ENCODE data around the gene ZC3HAV1.
A peak's percentile ranks its signal among the peaks of the same experiment; 100 is the strongest.
"Not testable (repeated sequence)": the region's sequence is repeated elsewhere in the genome, so short reads cannot be mapped to it uniquely, and the experiment has no call there.

Gene ZC3HAV1

DNA sequence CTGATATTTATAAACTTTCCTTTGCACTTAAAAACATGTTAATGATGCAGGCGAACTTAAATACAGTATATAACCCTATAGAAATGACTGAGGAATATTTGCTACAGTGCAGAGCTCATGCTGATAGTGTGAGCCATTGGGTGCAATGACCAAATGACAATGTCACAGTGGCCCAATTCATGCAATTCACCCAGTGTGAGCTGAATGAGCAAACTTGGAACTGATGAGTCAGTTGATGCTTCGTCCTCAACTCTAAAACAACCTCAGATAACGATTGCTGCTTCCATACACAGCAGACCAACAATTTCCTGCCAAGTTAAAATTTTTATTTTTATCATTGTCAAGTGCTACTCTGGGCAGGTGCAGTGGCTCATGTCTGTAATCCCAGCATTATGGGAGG is 61.5 kb downstream of the ZC3HAV1 start:
- DNase-seq: no peak

DNA sequence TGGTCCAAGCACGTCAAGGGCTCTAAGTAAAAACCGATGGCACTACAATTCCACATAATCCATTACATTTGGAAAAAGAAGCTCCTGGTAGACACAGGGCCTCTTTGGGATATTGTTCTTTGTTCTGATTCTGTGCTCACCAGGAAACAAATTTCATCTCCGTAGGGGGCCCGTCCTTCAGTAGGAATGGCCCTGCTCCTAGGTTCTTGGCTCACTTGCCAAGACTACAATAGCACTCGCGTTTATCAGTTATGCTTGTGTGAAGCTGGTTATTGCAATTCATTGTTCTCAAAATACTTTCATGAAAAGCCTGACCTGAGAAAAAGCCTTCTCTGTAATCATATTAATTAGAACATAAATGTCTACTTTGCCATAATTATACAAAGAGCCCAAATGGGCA is 63.4 kb downstream of the ZC3HAV1 start:
- DNase-seq: no peak

DNA sequence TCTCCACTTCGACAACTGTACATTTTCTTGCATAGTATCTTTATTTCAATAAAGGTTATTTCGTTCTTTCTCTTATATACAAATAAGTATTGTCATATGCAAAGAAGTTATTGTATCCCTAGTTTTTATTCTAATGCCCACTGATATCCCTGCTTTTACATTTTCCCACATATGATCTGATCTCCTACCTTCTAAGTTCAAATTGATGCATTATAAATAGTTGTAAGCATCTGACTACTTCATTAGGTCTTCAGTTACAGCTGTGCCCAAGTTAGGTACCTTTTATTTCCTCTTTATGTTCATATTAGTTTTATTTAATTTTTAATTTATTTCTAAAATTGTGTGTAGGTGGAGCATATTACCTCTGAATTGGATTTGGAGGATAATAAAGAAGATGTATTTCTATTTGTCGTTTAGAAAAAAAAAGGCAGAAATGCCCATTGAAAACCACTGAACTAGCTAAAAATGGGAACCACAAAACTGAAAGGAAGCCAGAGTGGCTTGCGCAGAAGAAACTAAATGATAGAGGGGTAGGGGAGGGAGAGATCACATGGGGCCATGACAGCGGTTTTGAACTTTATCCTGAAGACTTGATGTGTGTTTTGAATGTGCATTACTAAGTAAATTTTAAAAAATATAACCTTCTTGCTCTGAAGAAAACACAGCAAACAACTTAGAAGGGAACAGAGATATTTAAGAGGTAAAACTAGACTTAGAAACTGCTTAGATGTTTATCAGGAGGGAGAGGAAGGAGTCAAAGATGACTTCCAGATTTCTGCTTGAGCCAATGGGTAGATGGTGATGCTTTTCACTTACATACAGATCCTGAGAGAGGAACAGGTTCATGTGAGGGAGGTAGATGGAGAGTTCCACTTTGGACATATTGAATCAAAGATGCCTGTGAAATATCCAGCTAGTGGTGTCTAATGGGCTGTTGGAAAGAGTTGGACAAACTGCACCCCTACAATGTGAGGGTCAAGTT is 64.4 kb downstream of the ZC3HAV1 start:
- no peak for DNase-seq

DNA sequence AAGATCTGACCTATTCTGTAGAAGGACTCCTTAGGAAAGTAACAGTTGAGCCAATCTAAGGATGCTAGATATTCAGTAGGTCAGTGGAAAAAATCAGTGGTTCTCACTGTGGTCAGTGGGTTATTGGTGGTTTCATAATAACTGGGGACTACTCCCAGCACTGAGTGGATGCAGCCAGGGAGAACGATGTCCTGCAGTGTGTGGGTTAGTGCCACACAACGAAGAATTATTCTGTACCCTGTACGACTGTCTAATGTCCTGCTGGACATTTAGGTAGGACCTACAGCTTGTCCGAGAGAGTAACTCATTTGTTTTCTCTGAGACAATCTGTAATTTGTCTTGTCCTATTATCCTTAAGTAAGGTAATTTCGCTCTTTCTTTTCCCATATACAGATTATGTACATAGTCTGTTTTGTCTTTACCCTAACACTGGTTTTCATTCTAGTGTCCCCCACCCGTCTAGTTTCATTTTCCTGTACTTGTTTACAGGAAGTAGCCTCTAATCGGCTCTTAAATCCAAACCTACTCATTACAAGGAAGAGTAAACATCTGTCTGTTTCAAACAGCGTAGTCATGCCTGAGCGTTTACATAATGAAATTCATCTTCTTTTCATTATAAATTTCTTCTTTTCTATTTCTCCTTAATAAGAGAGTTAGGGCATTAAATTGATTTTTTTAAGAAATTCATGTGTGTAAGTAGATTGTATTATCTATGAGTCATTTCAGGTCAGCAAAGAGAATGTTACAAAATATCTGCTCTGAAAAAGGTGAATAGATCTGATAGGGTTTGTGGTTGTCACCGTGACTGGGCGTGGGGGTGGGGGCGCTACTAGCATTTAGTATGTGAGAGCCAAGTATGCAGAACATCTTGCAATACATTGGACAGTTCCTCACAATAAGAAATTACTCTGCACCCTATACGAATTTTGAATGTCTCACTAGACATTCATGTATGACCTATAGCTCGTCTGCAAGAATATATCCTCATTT is 65.4 kb downstream of the ZC3HAV1 start:
- peak; percentile 58 for DNase-seq

DNA sequence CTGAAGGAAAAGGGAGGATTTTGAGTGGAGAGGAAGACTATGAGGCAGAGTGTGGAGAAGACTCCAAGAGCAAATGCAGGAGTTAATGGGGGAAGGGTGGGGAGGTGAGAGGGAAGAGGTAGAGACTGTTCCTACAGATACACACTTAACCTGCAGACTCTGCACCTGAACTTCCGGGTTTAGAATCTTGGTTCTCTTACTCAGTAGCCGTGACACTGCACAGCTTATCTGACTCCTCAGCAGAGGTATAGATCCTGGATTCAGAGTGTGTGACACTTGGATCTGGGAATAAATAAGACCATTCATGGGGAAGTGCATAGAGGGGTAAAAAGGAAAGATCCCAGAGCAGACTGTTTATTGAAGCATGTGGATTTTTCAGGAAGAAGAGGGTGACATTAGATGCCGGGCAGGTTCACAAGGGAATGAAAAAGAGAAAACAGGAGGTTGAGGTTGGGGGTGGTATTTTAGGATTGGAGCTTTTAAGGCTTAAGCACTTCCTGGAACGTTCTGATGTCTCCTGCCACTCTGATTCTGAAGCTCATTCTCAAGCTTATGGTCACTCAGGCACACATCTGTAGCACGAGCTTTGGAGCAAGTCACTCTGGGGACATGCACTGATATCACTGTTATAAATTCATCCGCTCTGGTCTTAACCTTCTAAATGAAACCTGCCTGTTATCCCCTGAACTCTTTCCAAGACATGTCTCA is 68.0 kb downstream of the ZC3HAV1 start:
- no peak for DNase-seq

DNA sequence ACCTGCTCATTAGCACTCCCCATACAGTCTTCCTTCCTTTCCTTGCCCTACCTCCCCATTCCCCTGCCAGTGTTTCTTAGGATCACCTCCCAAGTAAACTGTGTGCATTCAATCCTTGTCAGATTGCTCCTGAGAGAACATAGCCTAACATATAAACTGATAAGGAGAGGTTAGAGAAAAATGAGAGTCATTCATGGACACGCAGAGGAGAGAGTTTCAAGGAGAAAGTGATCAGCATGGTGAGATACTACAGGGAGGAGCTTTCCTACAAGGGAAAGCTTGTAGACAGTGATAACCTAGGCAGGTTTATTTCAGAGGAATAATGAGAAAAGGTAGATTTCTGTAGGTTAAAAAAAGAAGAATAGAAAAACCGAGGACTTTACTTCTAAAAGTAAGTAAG is 70.8 kb downstream of the ZC3HAV1 start:
- DNase-seq: no peak

DNA sequence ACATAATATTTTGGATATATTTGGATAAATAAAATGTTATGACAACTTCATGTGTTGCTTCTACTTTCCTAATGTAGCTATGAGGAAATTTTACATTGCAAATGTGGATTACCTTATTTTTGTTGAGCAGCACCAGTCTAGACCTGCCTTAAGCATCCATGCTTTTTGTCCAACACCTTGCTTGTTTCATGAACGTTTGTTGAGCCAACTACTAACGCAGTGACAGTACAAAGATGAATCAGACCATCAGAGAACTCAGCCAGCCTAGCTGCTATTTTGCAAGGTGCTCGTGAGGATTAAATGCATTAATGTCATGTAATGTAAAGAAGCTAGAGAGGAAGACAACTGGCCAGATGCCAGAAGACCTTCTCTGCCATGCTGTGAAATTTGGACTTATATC is 72.6 kb downstream of the ZC3HAV1 start:
- no peak for DNase-seq

DNA sequence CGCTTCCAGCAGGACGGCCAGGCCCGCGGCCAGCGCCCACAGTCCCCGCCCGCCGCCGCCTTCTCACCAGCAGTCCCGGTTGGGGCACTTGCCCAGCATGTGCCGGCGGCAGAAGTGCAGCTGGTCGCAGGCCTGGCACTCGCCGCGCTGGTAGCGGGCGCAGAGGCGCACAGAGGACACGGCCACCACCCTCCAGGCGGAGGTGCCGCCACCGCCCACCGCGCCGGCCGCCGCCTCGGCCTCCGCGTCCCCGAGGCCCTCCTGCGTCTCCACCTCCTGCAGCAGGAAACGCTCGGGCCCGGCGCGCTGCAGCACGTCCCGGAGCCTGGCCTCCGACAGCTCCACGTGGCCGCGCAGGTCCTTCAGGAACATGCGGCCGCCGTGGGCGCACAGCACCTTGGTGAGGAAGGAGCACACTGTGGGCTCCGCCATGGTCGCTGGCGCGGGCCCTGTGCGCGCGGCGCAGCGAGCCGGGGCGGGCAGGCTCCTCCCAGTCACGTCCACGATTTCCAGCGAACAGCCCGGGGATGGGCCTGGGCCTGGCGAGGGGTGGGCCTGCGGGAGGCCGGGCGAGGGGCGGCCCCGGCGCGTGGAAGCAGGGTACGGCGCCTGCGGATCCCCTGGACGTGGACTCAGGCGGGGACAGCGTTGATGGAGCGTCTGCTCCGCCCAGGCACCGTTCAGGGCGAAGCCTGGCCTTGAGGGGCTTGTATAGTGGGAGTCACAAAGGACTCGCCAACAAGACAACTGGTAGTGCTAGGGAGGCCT is 73.8 kb downstream of the ZC3HAV1 start, which contains the start of gene ZC3HAV1L:
TSS of gene ZC3HAV1L (minus strand) at position 457 of the 768 bp plus-strand sequence. CDS start at position 432, 25 bp downstream.
- DNase-seq: peak; percentile 56

DNA sequence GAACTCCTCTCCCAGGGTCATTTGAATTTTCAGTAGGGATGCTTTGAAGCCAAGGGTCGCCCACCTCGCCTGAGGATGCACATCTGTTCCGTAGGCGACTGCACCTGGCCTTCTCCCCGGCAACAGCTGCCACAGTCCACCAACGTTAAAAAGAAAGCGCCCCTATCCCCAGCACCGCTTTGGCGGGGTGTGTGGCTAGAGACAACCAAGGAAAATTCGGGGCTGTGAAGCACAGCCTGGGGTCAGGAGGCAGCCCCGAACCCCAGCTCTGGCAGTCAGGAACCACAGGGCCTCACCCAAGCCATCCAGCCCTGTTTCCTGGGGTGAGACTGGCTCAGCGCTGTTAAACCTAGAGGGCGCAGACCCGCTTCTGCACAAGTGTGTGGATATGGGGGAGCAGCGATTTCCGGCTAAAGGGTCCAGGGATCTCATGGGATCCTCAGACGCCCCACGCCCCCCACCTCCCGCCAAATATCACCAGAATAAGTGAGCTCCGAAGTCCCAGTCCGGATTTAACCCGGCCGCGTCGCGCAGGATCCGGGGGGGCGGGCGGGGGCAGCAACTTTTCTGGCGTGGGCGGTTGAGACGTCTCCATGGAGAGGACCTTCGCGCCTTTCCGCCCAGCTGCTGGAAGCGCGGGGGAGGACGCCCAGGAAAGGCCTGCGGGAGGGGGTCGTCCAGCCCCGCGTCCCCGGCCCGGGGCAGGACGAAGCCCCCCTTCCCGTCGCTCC is 74.5 kb downstream of the ZC3HAV1 start:
- DNase-seq: peak; percentile 37

DNA sequence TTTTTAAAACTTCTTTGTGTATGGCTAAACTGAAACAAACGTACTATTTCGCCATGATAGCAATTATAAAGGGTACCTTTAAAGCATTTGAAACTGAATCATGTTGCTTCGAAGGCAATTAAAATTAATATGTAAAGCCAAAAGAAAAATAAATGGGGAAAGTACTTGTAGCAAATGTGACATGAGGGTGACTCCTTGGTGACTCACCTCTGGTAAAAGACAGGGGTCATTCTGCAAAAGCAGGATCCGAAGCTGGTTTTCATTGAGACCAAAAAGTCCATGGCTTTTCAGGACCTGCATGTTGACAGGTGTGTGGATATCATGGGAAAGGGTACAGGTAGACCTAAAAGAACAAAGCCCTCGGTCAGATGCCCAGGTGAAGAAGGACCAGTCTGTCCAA is 75.2 kb downstream of the ZC3HAV1 start:
- DNase-seq: no peak

DNA sequence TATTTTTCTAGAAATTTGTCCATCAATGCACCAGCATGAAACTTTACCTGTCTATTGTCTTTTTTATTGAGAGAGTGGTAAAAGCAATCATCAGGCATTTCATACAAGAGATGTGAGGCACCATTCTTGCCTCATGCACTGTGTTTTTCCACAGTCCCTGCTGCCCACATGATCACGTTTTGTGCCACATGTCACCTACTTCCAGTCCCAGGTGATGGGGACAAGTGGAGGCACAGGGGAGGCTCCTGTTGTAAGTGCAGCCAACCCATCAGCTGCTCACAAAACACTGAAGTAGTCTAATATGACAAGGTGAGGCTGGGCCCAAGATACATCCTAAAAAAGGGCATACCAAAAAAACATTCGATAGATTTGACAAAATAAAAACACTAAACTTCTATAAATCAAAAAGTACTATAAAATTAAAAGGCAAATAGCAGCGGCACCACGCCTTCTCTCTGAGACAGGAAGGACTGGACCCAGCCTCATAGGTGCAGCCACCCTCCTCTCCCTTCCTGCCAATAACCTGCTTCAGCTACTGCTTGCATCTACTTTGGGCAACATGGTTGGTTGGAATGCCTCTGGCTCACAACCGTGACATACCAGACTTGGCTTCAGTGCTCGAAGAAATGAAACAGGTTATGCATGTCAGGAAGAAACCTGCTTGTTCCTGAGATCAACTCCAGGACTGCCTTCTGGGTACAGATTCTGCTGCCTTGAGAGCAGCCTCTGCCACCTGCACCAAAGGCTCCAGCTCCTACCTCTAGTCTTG is 76.0 kb downstream of the ZC3HAV1 start:
- DNase-seq: no peak

DNA sequence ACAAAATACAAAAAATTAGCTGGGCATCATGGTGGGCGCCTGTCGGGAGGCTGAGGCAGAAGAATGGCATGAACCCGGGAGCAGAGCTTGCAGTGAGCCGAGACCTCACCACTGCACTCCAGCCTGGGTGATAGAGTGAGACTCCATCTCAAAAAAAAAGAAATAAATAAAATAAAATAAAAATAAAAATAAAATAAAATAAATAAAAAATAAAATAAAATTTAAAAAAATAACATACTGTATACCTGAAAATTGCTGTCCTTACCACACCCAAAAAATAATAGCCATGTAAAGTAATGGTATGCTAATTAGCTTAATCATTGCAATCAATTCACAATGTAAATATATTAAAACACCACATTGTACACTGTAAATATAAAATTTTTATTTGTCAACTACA is 77.0 kb downstream of the ZC3HAV1 start:
- no peak for DNase-seq

DNA sequence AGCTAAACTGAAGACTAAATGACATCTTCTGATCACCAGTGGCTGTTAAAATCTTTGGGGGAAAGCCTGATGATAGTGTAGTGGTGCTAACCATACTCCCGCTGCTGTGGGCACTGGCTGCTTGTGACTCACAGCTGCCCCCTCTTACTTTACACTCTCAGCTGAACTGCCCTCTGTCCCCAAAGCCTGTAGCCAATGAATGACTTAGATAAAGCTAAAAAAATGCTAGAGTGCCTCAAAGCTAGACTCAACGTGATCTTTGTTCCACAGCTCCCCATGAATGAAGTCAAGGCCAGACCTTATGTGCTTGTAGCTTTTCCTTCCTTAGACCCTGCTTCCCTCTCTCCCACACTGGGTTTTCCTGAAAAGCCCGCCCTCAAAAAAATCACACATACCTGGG is 80.2 kb downstream of the ZC3HAV1 start:
- DNase-seq: no peak

DNA sequence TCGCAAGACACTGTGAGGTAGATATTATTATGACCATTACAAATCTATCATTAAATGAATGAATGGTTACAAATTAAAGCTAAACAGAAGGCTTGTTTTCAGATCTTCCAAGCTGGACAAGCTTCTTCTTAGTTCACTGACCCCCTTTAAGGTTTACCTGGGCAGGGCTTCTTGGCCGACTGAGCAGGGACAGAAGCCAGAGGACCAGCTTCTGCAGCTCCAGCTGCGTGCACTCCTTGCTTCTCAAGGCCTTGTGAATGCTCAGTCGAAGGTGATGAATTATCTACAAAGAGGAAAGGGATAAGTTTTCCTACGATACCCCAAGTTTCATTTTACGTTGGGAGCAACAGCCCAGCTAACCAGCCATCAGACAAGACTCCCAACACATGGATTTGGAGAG is 83.0 kb downstream of the ZC3HAV1 start:
- DNase-seq: no peak

DNA sequence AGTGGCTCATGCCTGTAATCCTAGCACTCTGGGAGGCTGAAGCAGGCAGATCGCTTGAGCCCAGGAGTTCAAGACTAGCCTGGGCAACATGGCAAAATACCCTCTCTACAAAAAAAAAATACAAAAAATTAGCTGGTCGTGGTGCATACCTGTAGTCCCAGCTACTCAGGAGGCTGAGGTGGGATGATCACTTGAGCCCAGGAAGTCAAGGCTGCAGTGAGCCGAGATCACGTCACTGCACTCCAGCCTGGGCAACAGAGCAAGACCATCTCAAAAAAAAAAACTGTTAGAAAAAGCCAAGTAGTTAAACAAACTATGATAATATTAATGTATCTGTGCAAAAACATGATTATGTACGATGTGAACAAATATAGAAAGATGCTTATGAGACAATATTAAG is 83.7 kb downstream of the ZC3HAV1 start:
- DNase-seq: not testable (repeated sequence)

DNA sequence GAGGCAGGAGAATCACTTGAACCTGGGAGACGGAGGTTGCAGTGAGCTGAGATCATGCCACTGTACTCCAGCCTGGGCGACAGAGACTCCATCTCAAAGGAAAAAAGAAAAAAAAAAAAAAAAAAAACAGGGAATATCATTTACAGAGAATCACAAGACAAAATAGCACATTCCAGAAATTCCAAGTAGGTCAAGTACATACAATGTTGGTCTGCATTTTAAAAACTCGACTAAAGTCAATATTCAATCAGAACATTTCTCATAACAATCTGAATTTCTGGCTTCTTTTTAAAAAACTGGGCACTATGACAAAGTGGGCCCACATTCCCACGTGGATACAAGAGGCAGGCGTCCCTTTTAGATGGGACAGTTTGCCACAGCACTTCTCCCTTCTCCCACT is 86.4 kb downstream of the ZC3HAV1 start:
- no peak for DNase-seq

DNA sequence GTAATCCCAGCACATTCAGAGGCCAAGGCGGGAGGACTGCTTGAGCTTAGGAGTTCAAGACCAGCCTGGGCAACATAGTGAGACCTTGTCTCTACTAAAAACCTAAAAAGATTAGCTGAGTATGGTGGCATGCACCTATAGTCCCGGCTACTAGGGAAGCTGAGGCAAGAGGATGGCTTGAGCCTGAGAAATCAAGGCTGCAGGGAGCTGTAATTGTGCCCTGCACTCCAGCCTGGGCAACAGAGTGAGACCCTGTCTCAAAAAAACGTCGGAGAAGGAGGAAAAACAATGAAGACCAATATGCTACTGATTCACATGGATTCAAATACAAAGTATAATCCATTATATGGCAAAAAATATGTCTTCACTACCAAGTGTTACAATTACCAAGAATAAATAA is 87.2 kb downstream of the ZC3HAV1 start:
- DNase-seq: no peak

DNA sequence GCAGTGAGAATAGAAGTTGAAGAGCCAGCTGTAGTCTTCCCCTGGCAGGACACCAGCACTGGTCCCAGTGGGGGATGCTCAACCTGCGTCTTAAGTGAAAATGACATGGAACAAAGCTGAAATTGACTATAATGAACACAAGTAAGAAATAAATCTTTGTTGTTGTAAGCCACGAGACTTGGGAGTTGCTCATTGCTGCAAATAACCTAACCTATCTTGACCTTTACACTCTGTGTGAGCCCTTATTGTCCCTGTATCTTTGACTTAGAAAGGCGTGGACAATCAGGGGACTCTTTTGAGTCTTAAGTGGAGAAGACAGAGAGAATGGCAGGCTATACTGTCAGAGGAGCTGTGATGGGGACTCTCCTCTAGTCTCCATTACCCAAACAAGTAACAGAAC is 90.6 kb downstream of the ZC3HAV1 start:
- no peak for DNase-seq

DNA sequence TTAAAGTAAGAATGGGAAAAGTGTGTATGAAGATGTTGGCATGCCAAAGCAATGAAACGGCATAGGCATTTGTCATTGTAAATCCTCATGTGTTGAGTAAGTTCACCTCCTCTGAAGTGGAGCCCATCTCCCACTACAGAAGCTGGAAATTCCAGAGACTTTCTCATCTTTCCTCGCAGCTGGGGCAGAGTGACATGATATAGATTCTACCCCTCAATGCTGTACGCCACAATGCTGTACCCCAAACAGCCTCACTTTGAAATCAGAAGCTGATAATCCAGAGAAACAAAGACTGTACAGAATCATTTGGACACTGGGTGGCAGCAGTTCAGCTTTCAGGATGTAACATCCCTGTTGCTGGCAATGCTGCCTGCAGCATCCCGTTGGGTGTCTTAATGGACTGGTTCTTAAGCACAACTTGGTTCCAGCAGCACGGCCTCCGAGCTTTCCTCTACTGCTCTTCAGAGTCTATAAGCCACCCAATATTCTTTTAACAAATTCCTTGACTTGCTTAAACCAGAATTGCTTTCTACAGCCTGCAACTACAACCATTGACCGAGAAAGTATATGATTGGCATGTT is 92.5 kb downstream of the ZC3HAV1 start:
- DNase-seq: peak; percentile 39

DNA sequence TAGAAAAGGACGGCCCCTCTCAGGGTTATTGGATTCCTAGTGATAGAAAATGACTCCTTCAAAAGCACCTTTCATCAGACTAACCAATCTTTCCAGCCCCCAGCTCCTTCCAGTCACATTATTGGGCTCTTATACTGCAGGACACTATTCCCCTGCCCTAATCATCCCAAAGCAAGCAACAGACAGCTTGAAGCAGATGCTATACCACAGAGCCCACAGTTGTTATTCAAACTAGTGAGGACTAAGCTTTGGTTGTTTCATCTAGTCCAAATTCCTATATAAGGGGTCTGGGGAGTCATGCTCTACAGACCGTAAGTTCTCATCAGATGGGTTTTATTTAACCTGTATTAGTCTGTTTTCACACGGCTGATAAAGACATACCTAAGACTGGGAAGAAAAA is 98.1 kb downstream of the ZC3HAV1 start:
- no peak for DNase-seq

Data from stimulated activated CD4-positive, alpha-beta T cell treated with anti-CD3 and anti-CD28 coated beads, Interleukin-12 subunit alpha, Interleukin-12 subunit beta, amount 100 ng/mL, for 4 hours (primary cell).